ENCODE results near the gene SARDH. TPM values are rescaled to one million over a fixed set of nuclear protein-coding genes. Genes with fewer than 3 reads are reported as not detected.

SARDH gene
- total and polyA plus RNA-seq, 2 donors (not counting 1 experiment from before 2014, with no cell fraction given) = 2.5 to 4.8 TPM

- Histone ChIP-seq H3K4me2 (ENCODE audit: extremely low read depth, insufficient read depth, low read length) (no peak overlapping the region), H3K4me3 (replicated peaks in 1 of 4; ENCODE audit: control extremely low read depth in 1 of 4, insufficient read depth in 1 of 4, low read depth in 3 of 4, low read length in 4 of 4) (no peak overlapping the region), H3K9me3 (ENCODE audit: control insufficient read depth, insufficient read depth, low read depth, low read length) (no peaks in the 10 kb centered on the region), H4K20me1 (ENCODE audit: control insufficient read depth, extremely low read depth, insufficient read depth, low read length) (no peaks in the 10 kb centered on the region), H3K36me3 (ENCODE audit: control insufficient read depth, insufficient read depth, low read length) (peaks cover 18% of the 10 kb centered on the region), H3K27me3 (ENCODE audit: control insufficient read depth, insufficient read depth, low read length) (no peaks in the 10 kb centered on the region), H3K4me1 (ENCODE audit: control insufficient read depth, extremely low read depth, insufficient read depth, low read length) (no peaks in the 10 kb centered on the region), H3K27ac (ENCODE audit: insufficient read depth, low read length) (no peak overlapping the region), H3K79me2 (ENCODE audit: control insufficient read depth, insufficient read depth, low read length) (no peaks in the 10 kb centered on the region), H2AFZ (ENCODE audit: low read length) (no peak overlapping the region), H3K9ac (ENCODE audit: insufficient read depth, low read length) (no peak overlapping the region)
- DNase-seq (ENCODE audit: low read depth in 2 of 2) = no peak
- TF ChIP-seq CTCF (conservative IDR thresholded peaks at IDR 0.05 in 1 of 2, IDR thresholded peaks at IDR 0.05 in 1 of 2; ENCODE audit: low read depth in 1 of 2, low read length in 2 of 2) (no peak), EZH2 (IDR thresholded peaks at IDR 0.05; ENCODE audit: low read length, missing control alignments) (no peak)
Measured at GRCh38 chr9:133777068-133777791, 39.1 kb upstream of the SARDH start.

- H3K4me1 ChIP-seq (ENCODE audit: control insufficient read depth, extremely low read depth, insufficient read depth, low read length) = no peaks in the 10 kb centered on the region
- no peaks in the 10 kb centered on the region for H4K20me1 ChIP-seq (ENCODE audit: control insufficient read depth, extremely low read depth, insufficient read depth, low read length)
- H3K36me3 ChIP-seq (ENCODE audit: control insufficient read depth, insufficient read depth, low read length) = peaks cover 20% of the 10 kb centered on the region
- no peaks in the 10 kb centered on the region for H3K9me3 ChIP-seq (ENCODE audit: control insufficient read depth, insufficient read depth, low read depth, low read length)
- H3K4me3 ChIP-seq (replicated peaks in 1 of 4; ENCODE audit: control extremely low read depth in 1 of 4, insufficient read depth in 1 of 4, low read depth in 3 of 4, low read length in 4 of 4) = no peak overlapping the region
- H3K27ac ChIP-seq (ENCODE audit: insufficient read depth, low read length) = no peak overlapping the region
- DNase-seq (ENCODE audit: low read depth in 2 of 2) = no peak
- H3K79me2 ChIP-seq (ENCODE audit: control insufficient read depth, insufficient read depth, low read length) = no peaks in the 10 kb centered on the region
- H3K9ac ChIP-seq (ENCODE audit: insufficient read depth, low read length) = no peak overlapping the region
- no peak overlapping the region for H3K4me2 ChIP-seq (ENCODE audit: extremely low read depth, insufficient read depth, low read length)
- no peak for TF ChIP-seq EZH2 (IDR thresholded peaks at IDR 0.05; ENCODE audit: low read length, missing control alignments)
- TF ChIP-seq CTCF (conservative IDR thresholded peaks at IDR 0.05 in 1 of 2, IDR thresholded peaks at IDR 0.05 in 1 of 2; ENCODE audit: low read depth in 1 of 2, low read length in 2 of 2) = no peak
- no peaks in the 10 kb centered on the region for H3K27me3 ChIP-seq (ENCODE audit: control insufficient read depth, insufficient read depth, low read length)
- no peak overlapping the region for H2AFZ ChIP-seq (ENCODE audit: low read length)
Measured at GRCh38 chr9:133775951-133776905, 38.1 kb upstream of the SARDH start.

GRCh38 chr9:133775291-133775690 lies 37.1 kb upstream of the SARDH start:
- Histone ChIP-seq H3K4me3 (replicated peaks in 1 of 4; ENCODE audit: control extremely low read depth in 1 of 4, insufficient read depth in 1 of 4, low read depth in 3 of 4, low read length in 4 of 4) (no peak overlapping the region), H3K4me1 (ENCODE audit: control insufficient read depth, extremely low read depth, insufficient read depth, low read length) (no peaks in the 10 kb centered on the region), H4K20me1 (ENCODE audit: control insufficient read depth, extremely low read depth, insufficient read depth, low read length) (no peaks in the 10 kb centered on the region), H3K9me3 (ENCODE audit: control insufficient read depth, insufficient read depth, low read depth, low read length) (no peaks in the 10 kb centered on the region), H3K27ac (ENCODE audit: insufficient read depth, low read length) (no peak overlapping the region), H3K36me3 (ENCODE audit: control insufficient read depth, insufficient read depth, low read length) (peaks cover 20% of the 10 kb centered on the region), H2AFZ (ENCODE audit: low read length) (no peak overlapping the region), H3K79me2 (ENCODE audit: control insufficient read depth, insufficient read depth, low read length) (no peaks in the 10 kb centered on the region), H3K27me3 (ENCODE audit: control insufficient read depth, insufficient read depth, low read length) (no peaks in the 10 kb centered on the region), H3K9ac (ENCODE audit: insufficient read depth, low read length) (no peak overlapping the region), H3K4me2 (ENCODE audit: extremely low read depth, insufficient read depth, low read length) (no peak overlapping the region)
- TF ChIP-seq CTCF (conservative IDR thresholded peaks at IDR 0.05 in 1 of 2, IDR thresholded peaks at IDR 0.05 in 1 of 2; ENCODE audit: low read depth in 1 of 2, low read length in 2 of 2) = no peak
- TF ChIP-seq EZH2 (IDR thresholded peaks at IDR 0.05; ENCODE audit: low read length, missing control alignments) = no peak
- no peak for DNase-seq (ENCODE audit: low read depth in 2 of 2)

Measured in fibroblast of lung (primary cell).